Panc1 (cell line): Measurements from ENCODE around the gene SEC31A.

Experiments used
- TF ChIP-seq, protein P1 (sequence below): fragments of 450-650 bp; IDR thresholded peaks from 2 replicates; pipeline ENCODE4 v1.5.1; 2017; ENCODE audit warnings: mild to moderate bottlenecking
- TF ChIP-seq, protein P2 (sequence below), 2 experiments: IDR thresholded peaks; 2 replicates each; pipeline ENCODE4 v1.6.1; 2011 to 2012; ENCODE audit warnings: low read depth in 2 of 2, control low read depth in 1 of 2, low read length in 1 of 2, mild to moderate bottlenecking in 1 of 2, moderate library complexity in 1 of 2; ENCODE audit not compliant: insufficient read depth in 1 of 2

DNA sequence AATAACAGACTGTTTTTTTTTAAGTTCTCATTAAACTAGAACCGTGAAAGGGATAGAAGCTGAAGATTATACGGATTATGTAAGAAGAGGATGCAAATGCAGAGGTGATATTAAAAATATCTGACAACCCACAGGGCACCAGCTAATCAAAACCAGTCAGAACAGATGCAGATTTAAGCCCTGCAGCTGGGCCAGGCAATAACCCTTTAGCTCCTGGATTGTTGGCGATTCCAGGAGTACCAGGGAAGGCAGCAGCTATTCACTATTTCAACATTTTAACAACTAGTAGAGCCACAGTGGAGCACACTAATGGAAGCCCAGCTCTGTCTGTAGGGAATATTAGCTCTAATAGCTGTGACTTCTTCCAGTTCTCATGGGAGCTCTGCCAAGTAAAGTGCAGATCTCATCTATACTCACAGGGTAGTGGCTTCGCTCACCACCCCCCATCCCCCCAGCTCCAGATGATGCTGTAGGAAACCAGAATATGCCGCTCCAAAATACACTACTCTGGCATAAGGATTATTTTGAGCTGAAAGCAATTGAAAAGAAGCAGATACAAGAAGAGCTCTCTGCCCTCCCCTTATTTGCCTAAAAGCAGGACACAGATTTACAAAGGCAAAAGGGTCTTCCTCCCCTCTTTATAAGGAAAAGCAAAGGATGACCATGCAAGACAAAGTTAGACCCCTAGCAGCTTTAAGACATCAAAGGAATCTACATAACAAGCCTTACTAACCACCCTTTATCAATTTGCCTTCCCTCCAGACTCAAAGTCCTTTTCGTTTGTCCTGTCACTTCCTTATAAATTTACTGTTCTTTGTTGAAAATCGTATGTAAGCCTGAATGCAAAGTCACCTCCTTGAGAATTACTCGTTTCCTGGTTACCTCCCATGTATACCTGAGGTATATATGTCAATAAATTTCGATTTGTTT, 106.0 kb downstream of the SEC31A start:
- TF ChIP-seq, protein P1, sequence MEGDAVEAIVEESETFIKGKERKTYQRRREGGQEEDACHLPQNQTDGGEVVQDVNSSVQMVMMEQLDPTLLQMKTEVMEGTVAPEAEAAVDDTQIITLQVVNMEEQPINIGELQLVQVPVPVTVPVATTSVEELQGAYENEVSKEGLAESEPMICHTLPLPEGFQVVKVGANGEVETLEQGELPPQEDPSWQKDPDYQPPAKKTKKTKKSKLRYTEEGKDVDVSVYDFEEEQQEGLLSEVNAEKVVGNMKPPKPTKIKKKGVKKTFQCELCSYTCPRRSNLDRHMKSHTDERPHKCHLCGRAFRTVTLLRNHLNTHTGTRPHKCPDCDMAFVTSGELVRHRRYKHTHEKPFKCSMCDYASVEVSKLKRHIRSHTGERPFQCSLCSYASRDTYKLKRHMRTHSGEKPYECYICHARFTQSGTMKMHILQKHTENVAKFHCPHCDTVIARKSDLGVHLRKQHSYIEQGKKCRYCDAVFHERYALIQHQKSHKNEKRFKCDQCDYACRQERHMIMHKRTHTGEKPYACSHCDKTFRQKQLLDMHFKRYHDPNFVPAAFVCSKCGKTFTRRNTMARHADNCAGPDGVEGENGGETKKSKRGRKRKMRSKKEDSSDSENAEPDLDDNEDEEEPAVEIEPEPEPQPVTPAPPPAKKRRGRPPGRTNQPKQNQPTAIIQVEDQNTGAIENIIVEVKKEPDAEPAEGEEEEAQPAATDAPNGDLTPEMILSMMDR = no peak
- TF ChIP-seq, protein P2, sequence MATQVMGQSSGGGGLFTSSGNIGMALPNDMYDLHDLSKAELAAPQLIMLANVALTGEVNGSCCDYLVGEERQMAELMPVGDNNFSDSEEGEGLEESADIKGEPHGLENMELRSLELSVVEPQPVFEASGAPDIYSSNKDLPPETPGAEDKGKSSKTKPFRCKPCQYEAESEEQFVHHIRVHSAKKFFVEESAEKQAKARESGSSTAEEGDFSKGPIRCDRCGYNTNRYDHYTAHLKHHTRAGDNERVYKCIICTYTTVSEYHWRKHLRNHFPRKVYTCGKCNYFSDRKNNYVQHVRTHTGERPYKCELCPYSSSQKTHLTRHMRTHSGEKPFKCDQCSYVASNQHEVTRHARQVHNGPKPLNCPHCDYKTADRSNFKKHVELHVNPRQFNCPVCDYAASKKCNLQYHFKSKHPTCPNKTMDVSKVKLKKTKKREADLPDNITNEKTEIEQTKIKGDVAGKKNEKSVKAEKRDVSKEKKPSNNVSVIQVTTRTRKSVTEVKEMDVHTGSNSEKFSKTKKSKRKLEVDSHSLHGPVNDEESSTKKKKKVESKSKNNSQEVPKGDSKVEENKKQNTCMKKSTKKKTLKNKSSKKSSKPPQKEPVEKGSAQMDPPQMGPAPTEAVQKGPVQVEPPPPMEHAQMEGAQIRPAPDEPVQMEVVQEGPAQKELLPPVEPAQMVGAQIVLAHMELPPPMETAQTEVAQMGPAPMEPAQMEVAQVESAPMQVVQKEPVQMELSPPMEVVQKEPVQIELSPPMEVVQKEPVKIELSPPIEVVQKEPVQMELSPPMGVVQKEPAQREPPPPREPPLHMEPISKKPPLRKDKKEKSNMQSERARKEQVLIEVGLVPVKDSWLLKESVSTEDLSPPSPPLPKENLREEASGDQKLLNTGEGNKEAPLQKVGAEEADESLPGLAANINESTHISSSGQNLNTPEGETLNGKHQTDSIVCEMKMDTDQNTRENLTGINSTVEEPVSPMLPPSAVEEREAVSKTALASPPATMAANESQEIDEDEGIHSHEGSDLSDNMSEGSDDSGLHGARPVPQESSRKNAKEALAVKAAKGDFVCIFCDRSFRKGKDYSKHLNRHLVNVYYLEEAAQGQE (IDR thresholded peaks at IDR 0.05; ENCODE audit: insufficient read depth in 1 of 2, low read depth in 2 of 2, low read length in 1 of 2) = no peak
